GM12878 (cell line): Measurements from ENCODE around the gene PPP4C. TPM values are rescaled to one million over a fixed set of nuclear protein-coding genes. Genes with fewer than 3 reads are reported as not detected.

Experiments used
- ATAC-seq: fragments of 200-7000 bp; cut with Tn5 transposase; 3 replicates; pipeline ENCODE4 v1.9.1; 2020; ENCODE audit warnings: mild to moderate bottlenecking, moderate library complexity
- BruUV-seq: library from RNA; stranded (reverse); fragments of 400-500 nt; replicated peaks from 2 replicates; lab custom pipeline; 2021; lab: Mats Ljungman, UMichigan
- CTCF ChIA-PET: fragments of 300-600 bp; sonication (Branson Sonifier 250); formaldehyde crosslinking; extraction: SDS; loops from one replicate; lab custom pipeline; 2021; ENCODE audit warnings: inconsistent platforms; lab: Yijun Ruan, JAX
- POLR2A ChIA-PET: fragments of 350-600 bp; formaldehyde crosslinking; extraction: SDS; loops from one replicate; lab custom pipeline; 2021; ENCODE audit warnings: inconsistent platforms; lab: Charles Lee
- RAD21 ChIA-PET: fragments of 300-600 bp; sonication (Branson Sonifier 250); formaldehyde crosslinking; loops from one replicate; lab custom pipeline; 2023; ENCODE audit warnings: antibody characterized with exemption; ENCODE audit not compliant: unreplicated experiment; lab: Charles Lee
- SMC1A ChIA-PET: fragments of 300-600 bp; sonication (Branson Sonifier 250); formaldehyde crosslinking; loops from one replicate; lab custom pipeline; 2023; ENCODE audit not compliant: unreplicated experiment, uncharacterized antibody; lab: Charles Lee
- DNase-seq: peaks from one replicate; pipeline ENCODE4 v3.0.0-alpha.2; 2011; ENCODE audit warnings: low read depth, low spot score
- FAIRE-seq: peaks from 3 replicates; lab custom pipeline; 2011; peaks lifted over from hg19 to GRCh38; lab: Jason Lieb, UNC
- H2AFZ ChIP-seq: 2 replicates; pipeline ENCODE4 v1.6.0; 2011; ENCODE audit warnings: low read depth, low read length, control low read depth; ENCODE audit not compliant: control insufficient read depth
- H3K27ac ChIP-seq: 2 replicates; pipeline ENCODE4 v1.5.1; 2011; ENCODE audit warnings: control low read depth; ENCODE audit not compliant: control insufficient read depth, insufficient read depth
- H3K27me3 ChIP-seq, 2 experiments: replicated peaks in 1 of 2; 2 replicates each; pipeline versions ENCODE4 v1.6.0 to v1.6.1; 2011; ENCODE audit warnings: low read length in 1 of 2; ENCODE audit not compliant: control insufficient read depth in 2 of 2, insufficient read depth in 2 of 2
- H3K36me3 ChIP-seq, 2 experiments: 2 replicates each; pipeline ENCODE4 v1.5.1; 2011; ENCODE audit warnings: low read length in 1 of 2; ENCODE audit not compliant: control insufficient read depth in 2 of 2, insufficient read depth in 2 of 2
- H3K4me1 ChIP-seq: 2 replicates; pipeline ENCODE4 v1.6.1; 2011; ENCODE audit warnings: mild to moderate bottlenecking, low read length, moderate library complexity, mixed read lengths; ENCODE audit not compliant: control insufficient read depth, insufficient read depth
- H3K4me2 ChIP-seq: 2 replicates; pipeline ENCODE4 v1.6.0; 2011; ENCODE audit warnings: control low read depth; ENCODE audit not compliant: control insufficient read depth, insufficient read depth
- H3K4me3 ChIP-seq: fragments of 200-600 bp; sonication (generic); 2 replicates; pipeline ENCODE4 v1.5.1; 2016
- H3K79me2 ChIP-seq: 2 replicates; pipeline ENCODE4 v1.6.0; 2011; ENCODE audit warnings: low read length; ENCODE audit not compliant: control insufficient read depth, insufficient read depth
- H3K9ac ChIP-seq: 2 replicates; pipeline ENCODE4 v1.8.0; 2011; ENCODE audit warnings: low read length, control low read depth, mixed read lengths; ENCODE audit not compliant: control insufficient read depth, insufficient read depth
- H3K9me3 ChIP-seq: replicated peaks from 3 replicates; pipeline ENCODE4 v1.5.1; 2011; ENCODE audit warnings: mild to moderate bottlenecking, low read length; ENCODE audit not compliant: control insufficient read depth, insufficient read depth
- H4K20me1 ChIP-seq: 2 replicates; pipeline ENCODE4 v1.6.0; 2011; ENCODE audit not compliant: control insufficient read depth, insufficient read depth
- ATF7 ChIP-seq: fragments of 450-650 bp; IDR thresholded peaks from 2 replicates; pipeline ENCODE4 v1.6.1; 2016; ENCODE audit warnings: low read depth, mild to moderate bottlenecking
- BACH1 ChIP-seq: fragments of 450-650 bp; IDR thresholded peaks from 2 replicates; pipeline ENCODE4 v1.6.1; 2017; ENCODE audit warnings: mild to moderate bottlenecking, borderline replicate concordance
- BCL11A ChIP-seq: IDR thresholded peaks from 2 replicates; pipeline ENCODE4 v1.6.1; 2011; ENCODE audit warnings: low read depth, low read length
- CHD1 ChIP-seq: IDR thresholded peaks from 2 replicates; pipeline ENCODE4 v1.6.1; 2012; ENCODE audit warnings: low read depth, low read length, improper control_type of control experiment
- DPF2 ChIP-seq: fragments of 450-650 bp; IDR thresholded peaks from 2 replicates; pipeline ENCODE4 v1.6.1; 2017; ENCODE audit warnings: mild to moderate bottlenecking
- FOXM1 ChIP-seq: IDR thresholded peaks from 2 replicates; pipeline ENCODE4 v1.6.1; 2012; ENCODE audit warnings: low read depth, mild to moderate bottlenecking, inconsistent platforms, low read length, moderate library complexity
- IKZF1 ChIP-seq: fragments of 450-650 bp; conservative IDR thresholded peaks from 2 replicates; pipeline ENCODE4 v1.6.1; 2017; ENCODE audit warnings: antibody characterized with exemption, mild to moderate bottlenecking
- IRF5 ChIP-seq: fragments of 450-650 bp; IDR thresholded peaks from 2 replicates; pipeline ENCODE4 v1.6.1; 2017; ENCODE audit warnings: borderline replicate concordance
- JUND ChIP-seq: IDR thresholded peaks from 2 replicates; pipeline ENCODE4 v1.6.1; 2012; ENCODE audit warnings: low read depth, mild to moderate bottlenecking, low read length, improper control_type of control experiment, moderate library complexity
- KAT2A ChIP-seq: conservative IDR thresholded peaks from 2 replicates; pipeline ENCODE4 v1.6.1; 2011; ENCODE audit warnings: low read depth, low read length; ENCODE audit not compliant: control insufficient read depth
- MEF2A ChIP-seq: IDR thresholded peaks from 2 replicates; pipeline ENCODE4 v1.6.1; 2011; ENCODE audit warnings: low read depth, mild to moderate bottlenecking, low read length, moderate library complexity; ENCODE audit not compliant: insufficient read depth
- MEF2B ChIP-seq: fragments of 450-650 bp; IDR thresholded peaks from 2 replicates; pipeline ENCODE4 v1.6.1; 2018; ENCODE audit warnings: mild to moderate bottlenecking, moderate library complexity; ENCODE audit not compliant: partially characterized antibody, poor library complexity, severe bottlenecking
- NR2C2 ChIP-seq: IDR thresholded peaks from 2 replicates; pipeline ENCODE4 v1.6.1; 2011; ENCODE audit warnings: borderline replicate concordance, low read depth; ENCODE audit not compliant: control insufficient read depth, insufficient read length
- RAD21 ChIP-seq: IDR thresholded peaks from 2 replicates; pipeline ENCODE4 v1.6.1; 2011; ENCODE audit warnings: mild to moderate bottlenecking, low read depth, low read length, moderate library complexity; ENCODE audit not compliant: insufficient read depth
- SMARCA5 ChIP-seq: fragments of 450-650 bp; IDR thresholded peaks from 2 replicates; pipeline ENCODE4 v1.6.1; 2017; ENCODE audit warnings: mild to moderate bottlenecking
- SMC3 ChIP-seq: IDR thresholded peaks from 2 replicates; pipeline ENCODE4 v1.6.1; 2011; ENCODE audit warnings: low read length, improper control_type of control experiment, borderline replicate concordance
- STAT1 ChIP-seq: fragments of 450-650 bp; conservative IDR thresholded peaks from 2 replicates; pipeline ENCODE4 v1.6.1; 2014; ENCODE audit warnings: antibody characterized with exemption, mild to moderate bottlenecking
- TARDBP ChIP-seq: IDR thresholded peaks from 2 replicates; pipeline ENCODE4 v1.6.1; 2016; ENCODE audit warnings: borderline replicate concordance
- TCF7 ChIP-seq: IDR thresholded peaks from 2 replicates; pipeline ENCODE4 v1.6.1; 2014; ENCODE audit warnings: antibody characterized with exemption, borderline replicate concordance
- USF2 ChIP-seq: IDR thresholded peaks from 2 replicates; pipeline ENCODE4 v1.6.1; 2011; ENCODE audit warnings: low read depth, low read length, improper control_type of control experiment, borderline replicate concordance
- ZBED1 ChIP-seq: IDR thresholded peaks from 2 replicates; pipeline ENCODE4 v1.6.1; 2016; ENCODE audit warnings: borderline replicate concordance
- ZNF207 ChIP-seq: fragments of 450-650 bp; IDR thresholded peaks from 2 replicates; pipeline ENCODE4 v1.6.1; 2014; ENCODE audit warnings: antibody characterized with exemption, mild to moderate bottlenecking, borderline replicate concordance
- ZNF384 ChIP-seq: IDR thresholded peaks from 2 replicates; pipeline ENCODE4 v1.6.1; 2012; ENCODE audit warnings: low read depth, mild to moderate bottlenecking, low read length, improper control_type of control experiment, borderline replicate concordance
- WGBS: methylation state at CpG from one replicate; pipeline ENCODE4 v1.1.6; 2016; ENCODE audit warnings: low lambda C conversion rate; ENCODE audit not compliant: insufficient replicate concordance, insufficient coverage; ENCODE audit errors: missing lambda C conversion rate; 5-methylcytosine and 5-hydroxymethylcytosine counted together
- in situ Hi-C: fragments of 300-500 bp; cut with MboI; formaldehyde crosslinking; loops from 9 replicates; pipeline ENCODE4 v1.14.3; 2018; ENCODE audit warnings: mixed read lengths
- intact Hi-C: fragments of 100-400 bp; cut with micrococcal nuclease; formaldehyde crosslinking; loops from one replicate; pipeline ENCODE4 v1.14.2; 2022; ENCODE audit not compliant: unreplicated experiment
- polyA plus RNA-seq, 11 experiments: library from polyadenylated mRNA; depleted of rRNA in 4 of 11; unstranded in 6 of 11; stranded (reverse) in 5 of 11; fragments of >200 nt; fragmentation: Nextera tagmentation in 4 of 11; fragmentation: Illumina TruSeq in 1 of 11; extraction: Ambion mirVana in 4 of 11; extraction: Trizol in 1 of 11; gene quantifications; 1 replicate in 1 of 11; 2 replicates in 10 of 11; pipeline versions ENCODE4 v1.2.1 to v1.2.3, GENCODE V29; 2011 to 2016; ENCODE audit warnings: inconsistent platforms in 2 of 11, missing spikeins in 2 of 11, low read depth in 1 of 11
- total RNA-seq, 4 experiments: library from RNA; depleted of rRNA in 3 of 4; stranded (reverse); fragments of >200 nt in 3 of 4; fragmentation: Illumina TruSeq in 1 of 4; extraction: Trizol in 1 of 4; gene quantifications; 2 replicates each; pipeline versions ENCODE4 v1.2.1 to v1.2.3, GENCODE V29; 2013 to 2021

Gene PPP4C
- total and polyA plus RNA-seq, 10 of the 15 experiments (the other 5 are each of a cell fraction or from before 2014, with no cell fraction given): 2.7 to 240 (median 124) TPM

- CTCF ChIA-PET: interaction anchor here (0.9 to 4.8 kb wide), 5 partner anchors 9 to 77 kb away, joined by 3 to 51 read pairs (median 4); partner anchors contain the start of genes ALDOA and TBX6
- RAD21 ChIA-PET: no interaction called here
- DNase-seq (peak; percentile 74), ATAC-seq (peak; percentile 90), FAIRE-seq (no peak)
- 3% methylated on average over 52 of the region's 58 CpGs for WGBS
- POLR2A ChIA-PET: interaction anchor here (0.7 to 2.7 kb wide), 7 partner anchors 10 to 245 kb away, joined by 3 to 9 read pairs (median 4); partner anchors contain the start of genes ALDOA, HIRIP3, INO80E and TAOK2
- H3K4me3 ChIP-seq: peak overlapping the region; percentile 83
- peak overlapping the region; percentile 55 for H3K27ac ChIP-seq
- peak overlapping the region; percentile 71 for H3K9ac ChIP-seq
- H2AFZ ChIP-seq: peak overlapping the region; percentile 91
- H3K27me3 ChIP-seq: no peaks in the 10 kb centered on the region
- no peaks in the 10 kb centered on the region for H3K79me2 ChIP-seq
- H3K4me1 ChIP-seq: peaks cover 3% of the 10 kb centered on the region; the same call in 1 of the 2 replicates
- H3K9me3 ChIP-seq: no peaks in the 10 kb centered on the region
- SMC1A ChIA-PET: interaction anchor here (1.4 kb wide), 1 partner anchor 39 kb away, joined by 5 read pairs; the partner anchor contains the start of gene TBX6
- peak overlapping the region; percentile 60 for H3K4me2 ChIP-seq
- H3K36me3 ChIP-seq: no peaks in the 10 kb centered on the region
- H4K20me1 ChIP-seq: no peaks in the 10 kb centered on the region
- in situ Hi-C loops (no loop called here), intact Hi-C loops (no loop called here)
- no TSS peak for BruUV-seq
- TF ChIP-seq MEF2A: 0 out of 2 replicates have a peak, but pooled peaks have one; percentile 39
- peak; percentile 75 for TF ChIP-seq MEF2B
- TF ChIP-seq ZNF207: no peak
- no peak for TF ChIP-seq ZNF384
- TF ChIP-seq BCL11A: no peak
- peak; percentile 58; the same call in 1 of the 2 replicates for TF ChIP-seq DPF2
- 0 out of 2 replicates have a peak, but pooled peaks have one; percentile 7 for TF ChIP-seq JUND
- TF ChIP-seq FOXM1: no peak
- no peak for TF ChIP-seq SMC3
- TF ChIP-seq CHD1: no peak
- peak; percentile 80 for TF ChIP-seq IKZF1
- no peak for TF ChIP-seq STAT1
- no peak for TF ChIP-seq IRF5
- no peak for TF ChIP-seq ZBED1
- TF ChIP-seq RAD21: no peak
- TF ChIP-seq TCF7: no peak
- TF ChIP-seq USF2: no peak
- no peak for TF ChIP-seq KAT2A
- TF ChIP-seq BACH1: peak; percentile 53; the same call in 1 of the 2 replicates
- no peak for TF ChIP-seq ATF7
- 0 out of 2 replicates have a peak, but pooled peaks have one; percentile 11 for TF ChIP-seq SMARCA5
- TF ChIP-seq TARDBP: no peak
- TF ChIP-seq NR2C2: no peak
Measured at GRCh38 chr16:30052671-30053372, 23.0 kb upstream of the PPP4C start.
